Thyroid gland (tissue), 4 donors: ENCODE measurements around the gene LOXHD1.

Experiments used
- CTCF ChIP-seq, 6 experiments: fragments of 200-600 bp in 3 of 6; fragments of 450-650 bp in 3 of 6; sonication (generic) in 3 of 6; IDR thresholded peaks; one replicate each; pipeline ENCODE4 v1.5.1; 2016 to 2019; ENCODE audit warnings: antibody characterized with exemption in 6 of 6, mild to moderate bottlenecking in 2 of 6, inconsistent platforms in 1 of 6, moderate library complexity in 1 of 6
- POLR2A ChIP-seq, 2 donors: fragments of 450-650 bp; IDR thresholded peaks; one replicate each; pipeline ENCODE4 v1.6.1; 2017; ENCODE audit warnings: antibody characterized with exemption in 2 of 2, mild to moderate bottlenecking in 2 of 2, moderate library complexity in 1 of 2

- TF ChIP-seq POLR2A (IDR thresholded peaks at IDR 0.05), result no peak
- TF ChIP-seq CTCF (IDR thresholded peaks at IDR 0.05), result no peak
Observed at GRCh38 chr18:46477425-46478011, 179.5 kb downstream of the LOXHD1 start.
